Effector memory CD8-positive, alpha-beta T cell (primary cell): ENCODE data around the gene DPH3.

Source experiments
- ATAC-seq: fragments of 150-1000 bp; cut with Tn5 transposase; replicated peaks from 2 replicates; pipeline ENCODE4 v1.10.0; 2021; ENCODE audit warnings: mild to moderate bottlenecking, moderate library complexity
- DNase-seq, 3 experiments: peaks; one replicate each; pipeline ENCODE4 v3.0.0; 2021
- H3K27ac Mint-ChIP-seq, 2 donors: one replicate each; pipeline ENCODE4 v1.8.0; 2022; ENCODE audit warnings: mild to moderate bottlenecking in 2 of 2, mixed read lengths in 2 of 2, moderate library complexity in 2 of 2
- H3K27me3 Mint-ChIP-seq, 2 donors: one replicate each; pipeline ENCODE4 v1.8.0; 2022; ENCODE audit warnings: mixed read lengths in 2 of 2
- H3K36me3 Mint-ChIP-seq: one replicate; pipeline ENCODE4 v1.8.0; 2022; ENCODE audit warnings: mild to moderate bottlenecking, moderate library complexity, mixed read lengths; ENCODE audit not compliant: insufficient read depth
- H3K4me1 Mint-ChIP-seq, 2 donors: one replicate each; pipeline ENCODE4 v1.8.0; 2022; ENCODE audit warnings: low read depth in 2 of 2, mixed read lengths in 2 of 2
- H3K4me3 Mint-ChIP-seq, 2 donors: one replicate each; pipeline ENCODE4 v1.8.0; 2022; ENCODE audit warnings: mild to moderate bottlenecking in 2 of 2, mixed read lengths in 2 of 2, moderate library complexity in 2 of 2
- H3K9me3 Mint-ChIP-seq, 2 donors: one replicate each; pipeline ENCODE4 v1.8.0; 2022; ENCODE audit warnings: mixed read lengths in 2 of 2

Gene DPH3

GRCh38 chr3:16258866-16259265 is 5.9 kb downstream of the DPH3 start:
- Mint-ChIP-seq H3K4me3 (no peak overlapping the region), H3K9me3 (no peaks in the 10 kb centered on the region), H3K4me1 (peaks cover 1 to 6% of the 10 kb centered on the region in 2 donors), H3K27me3 (no peaks in the 10 kb centered on the region), H3K27ac (no peak overlapping the region), H3K36me3 (peaks cover 6% of the 10 kb centered on the region)
- no peak for ATAC-seq
- DNase-seq: no peak

GRCh38 chr3:16258177-16258576 is 6.6 kb downstream of the DPH3 start:
- Mint-ChIP-seq H3K27me3 (no peaks in the 10 kb centered on the region), H3K4me3 (no peak overlapping the region), H3K9me3 (no peaks in the 10 kb centered on the region), H3K27ac (no peak overlapping the region), H3K36me3 (peaks cover 6% of the 10 kb centered on the region), H3K4me1 (peaks cover 1 to 5% of the 10 kb centered on the region in 2 donors)
- DNase-seq: no peak
- ATAC-seq: no peak

GRCh38 chr3:16257309-16257708 is 7.4 kb downstream of the DPH3 start:
- Mint-ChIP-seq H3K27me3 (no peaks in the 10 kb centered on the region), H3K27ac (no peak overlapping the region), H3K36me3 (peaks cover 6% of the 10 kb centered on the region), H3K9me3 (no peaks in the 10 kb centered on the region), H3K4me1 (peaks cover 1 to 5% of the 10 kb centered on the region in 2 donors), H3K4me3 (no peak overlapping the region)
- no peak for DNase-seq
- no peak for ATAC-seq

DNA sequence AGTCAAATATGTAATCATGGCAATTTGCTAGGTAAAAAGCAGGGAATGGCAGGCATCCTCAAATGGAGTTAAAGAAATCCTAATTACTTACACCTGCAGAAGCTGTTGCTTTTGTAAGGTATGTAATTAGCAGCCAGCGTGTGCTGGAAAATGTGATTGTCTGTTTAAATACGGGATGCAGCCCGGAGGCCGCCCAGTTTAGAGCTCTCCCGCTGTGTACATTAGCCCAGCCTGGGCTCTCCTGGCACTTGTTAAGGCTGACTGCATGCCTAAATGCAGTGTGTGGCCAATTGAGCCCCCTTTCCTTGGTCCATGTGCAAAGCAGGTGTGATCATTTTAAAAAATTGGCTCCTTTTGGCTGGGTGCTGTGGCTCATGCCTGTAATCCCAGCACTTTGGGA is 9.0 kb downstream of the DPH3 start:
- DNase-seq: no peak

DNA sequence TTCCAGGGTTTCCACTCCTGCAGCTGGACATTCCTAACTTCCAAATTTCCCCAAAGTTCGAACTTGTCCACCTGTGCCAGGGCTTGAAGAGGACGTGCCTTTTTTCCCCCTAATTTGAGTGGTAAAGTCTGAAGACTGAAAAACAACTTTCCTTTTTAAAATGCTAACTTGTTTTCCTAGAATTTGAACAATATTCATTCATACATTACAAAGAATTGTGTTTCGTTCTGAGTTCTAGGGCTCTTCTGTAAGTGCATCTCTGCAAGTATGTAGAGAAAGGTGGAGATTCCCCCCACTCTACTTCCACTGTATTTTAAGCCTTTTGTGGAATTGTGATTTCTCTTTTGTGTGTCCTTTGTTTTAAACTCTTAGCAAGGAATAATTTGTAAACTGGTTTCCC is 9.4 kb downstream of the DPH3 start:
- no peaks in the 10 kb centered on the region for H3K27me3 Mint-ChIP-seq
- H3K9me3 Mint-ChIP-seq: no peaks in the 10 kb centered on the region
- peak overlapping the region in 1 of 2 donors; percentile 39 for H3K27ac Mint-ChIP-seq
- no peak overlapping the region for H3K4me3 Mint-ChIP-seq
- peaks cover 6% of the 10 kb centered on the region for H3K36me3 Mint-ChIP-seq
- H3K4me1 Mint-ChIP-seq: peaks cover 0 to 5% of the 10 kb centered on the region in 2 donors
- ATAC-seq (no peak), DNase-seq (no peak)

More for the DNA sequence above, 9.0 kb downstream of the DPH3 start:
- peaks cover 6% of the 10 kb centered on the region for H3K36me3 Mint-ChIP-seq
- no peaks in the 10 kb centered on the region for H3K9me3 Mint-ChIP-seq
- ATAC-seq: no peak
- H3K27ac Mint-ChIP-seq: no peak overlapping the region
- no peaks in the 10 kb centered on the region for H3K27me3 Mint-ChIP-seq
- H3K4me3 Mint-ChIP-seq: no peak overlapping the region
- peaks cover 0 to 5% of the 10 kb centered on the region in 2 donors for H3K4me1 Mint-ChIP-seq

- Mint-ChIP-seq H3K27ac (peak overlapping the region in 1 of 2 donors; percentile 39), H3K4me1 (peaks cover 0 to 5% of the 10 kb centered on the region in 2 donors), H3K36me3 (peaks cover 6% of the 10 kb centered on the region), H3K27me3 (no peaks in the 10 kb centered on the region), H3K4me3 (no peak overlapping the region), H3K9me3 (no peaks in the 10 kb centered on the region)
- ATAC-seq (no peak), DNase-seq (no peak)
These were observed 9.8 kb downstream of the DPH3 start for GRCh38 chr3:16254916-16255315.

DNA sequence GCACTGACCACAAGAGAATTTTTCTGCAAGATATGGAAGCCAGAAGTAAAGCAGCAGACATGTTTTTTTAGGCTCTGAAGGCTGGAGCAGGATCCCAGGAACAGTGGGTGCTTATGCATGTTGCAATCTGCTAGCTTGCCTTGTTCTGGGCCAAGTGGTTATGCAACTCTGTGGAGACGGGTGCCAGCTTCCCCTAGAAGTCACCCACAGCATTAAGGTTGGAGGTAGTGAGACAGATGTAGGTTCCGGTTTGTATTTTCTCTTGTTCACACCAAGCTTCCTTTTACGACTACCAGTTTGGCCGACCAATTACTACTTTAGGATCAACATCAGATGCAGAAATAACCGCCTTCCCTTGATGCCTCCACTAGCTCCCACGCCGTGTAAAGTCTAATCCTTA is 11.1 kb downstream of the DPH3 start:
- Mint-ChIP-seq H3K27me3 (no peaks in the 10 kb centered on the region), H3K4me1 (peaks cover 0 to 5% of the 10 kb centered on the region in 2 donors), H3K27ac (no peak overlapping the region), H3K4me3 (no peak overlapping the region), H3K36me3 (peaks cover 6% of the 10 kb centered on the region), H3K9me3 (no peaks in the 10 kb centered on the region)
- ATAC-seq (no peak), DNase-seq (no peak)

GRCh38 chr3:16252988-16253387 is 11.8 kb downstream of the DPH3 start:
- DNase-seq (no peak), ATAC-seq (no peak)
- Mint-ChIP-seq H3K27me3 (no peaks in the 10 kb centered on the region), H3K4me3 (no peak overlapping the region), H3K27ac (no peak overlapping the region), H3K4me1 (peaks cover 0 to 5% of the 10 kb centered on the region in 2 donors), H3K36me3 (peaks cover 6% of the 10 kb centered on the region), H3K9me3 (no peaks in the 10 kb centered on the region)

DNA sequence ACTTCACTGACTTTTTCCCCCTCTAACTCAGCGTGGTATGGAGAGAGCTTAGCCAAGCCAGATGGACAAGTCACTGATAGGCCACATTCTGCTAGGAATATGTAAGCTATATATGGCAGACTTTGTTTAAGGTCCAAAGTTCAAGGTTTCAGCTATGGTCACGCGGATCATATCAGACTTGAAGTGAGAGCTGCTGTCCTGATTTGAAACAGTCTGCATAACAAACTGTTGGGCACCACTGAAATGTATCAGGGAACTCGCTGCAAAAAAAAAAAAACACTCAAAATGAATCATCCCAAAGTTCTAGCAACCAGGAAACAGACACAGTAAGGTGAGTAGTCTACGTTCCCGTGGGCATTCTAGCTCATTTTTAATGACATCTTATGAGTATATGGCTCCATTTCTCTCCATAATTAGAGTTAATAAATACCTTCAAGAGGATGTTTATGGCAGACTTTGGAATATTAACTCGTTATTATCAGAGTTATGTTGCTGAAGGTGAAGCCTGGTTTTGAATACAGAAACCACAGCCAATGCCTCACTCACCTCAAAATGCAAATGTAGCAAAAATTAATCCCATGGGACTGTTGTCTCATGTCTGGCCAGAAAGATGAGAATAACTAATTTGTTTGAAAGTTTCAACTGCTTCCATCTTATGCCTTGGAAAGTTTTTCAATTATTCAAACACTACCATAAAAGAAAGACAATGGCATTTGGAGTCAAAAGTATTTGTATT is 12.3 kb downstream of the DPH3 start:
- DNase-seq: no peak
- no peak overlapping the region for H3K4me3 Mint-ChIP-seq

GRCh38 chr3:16251316-16252085 is 13.2 kb downstream of the DPH3 start:
- ATAC-seq (no peak), DNase-seq (no peak)
- Mint-ChIP-seq H3K27ac (no peak overlapping the region), H3K27me3 (no peaks in the 10 kb centered on the region), H3K4me3 (no peak overlapping the region), H3K4me1 (peaks cover 3 to 12% of the 10 kb centered on the region in 2 donors), H3K9me3 (no peaks in the 10 kb centered on the region), H3K36me3 (peaks cover 6% of the 10 kb centered on the region)

More for the DNA sequence above, 12.3 kb downstream of the DPH3 start:
- Mint-ChIP-seq H3K36me3 (peaks cover 6% of the 10 kb centered on the region), H3K27ac (no peak overlapping the region), H3K9me3 (no peaks in the 10 kb centered on the region), H3K27me3 (no peaks in the 10 kb centered on the region), H3K4me1 (peaks cover 2 to 5% of the 10 kb centered on the region in 2 donors)
- ATAC-seq: no peak

GRCh38 chr3:16249886-16250285 is 14.9 kb downstream of the DPH3 start:
- H3K27me3 Mint-ChIP-seq: no peaks in the 10 kb centered on the region
- peaks cover 3 to 9% of the 10 kb centered on the region in 2 donors for H3K4me1 Mint-ChIP-seq
- DNase-seq: no peak
- no peak overlapping the region for H3K27ac Mint-ChIP-seq
- H3K9me3 Mint-ChIP-seq: no peaks in the 10 kb centered on the region
- H3K4me3 Mint-ChIP-seq: no peak overlapping the region
- peaks cover under 1% of the 10 kb centered on the region for H3K36me3 Mint-ChIP-seq
- ATAC-seq: no peak

GRCh38 chr3:16249336-16249735 is 15.4 kb downstream of the DPH3 start:
- no peaks in the 10 kb centered on the region for H3K9me3 Mint-ChIP-seq
- DNase-seq (no peak), ATAC-seq (no peak)
- no peak overlapping the region for H3K4me3 Mint-ChIP-seq
- no peaks in the 10 kb centered on the region for H3K36me3 Mint-ChIP-seq
- H3K27ac Mint-ChIP-seq: no peak overlapping the region
- peaks cover 3 to 7% of the 10 kb centered on the region in 2 donors for H3K4me1 Mint-ChIP-seq
- H3K27me3 Mint-ChIP-seq: no peaks in the 10 kb centered on the region

DNA sequence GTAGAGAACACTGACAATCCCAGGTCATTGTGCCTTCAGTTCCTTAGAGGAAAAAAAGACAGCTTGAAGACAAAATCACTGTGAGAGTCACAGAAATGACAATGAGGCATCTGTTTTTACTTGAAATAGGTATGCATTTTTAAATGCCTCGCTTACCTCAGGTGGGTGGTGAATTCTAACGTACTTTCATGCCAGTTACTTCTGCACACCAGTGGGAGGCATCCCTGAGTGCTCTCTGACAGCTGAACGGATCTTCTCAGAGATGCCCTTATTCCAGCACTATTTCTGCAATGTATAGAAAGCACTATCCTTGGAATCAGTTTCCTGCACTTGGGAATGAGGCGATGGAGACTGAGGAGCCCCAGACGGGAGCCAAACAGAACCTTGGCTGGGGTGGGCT is 16.2 kb downstream of the DPH3 start:
- Mint-ChIP-seq H3K27ac (no peak overlapping the region), H3K4me1 (peaks cover 3 to 7% of the 10 kb centered on the region in 2 donors), H3K36me3 (no peaks in the 10 kb centered on the region), H3K27me3 (no peaks in the 10 kb centered on the region), H3K9me3 (no peaks in the 10 kb centered on the region), H3K4me3 (no peak overlapping the region)
- ATAC-seq: no peak
- DNase-seq: no peak
